Neural progenitor cell (in vitro differentiated cells): ENCODE results near the gene TSR1. TPM values are rescaled to one million over a fixed set of nuclear protein-coding genes. Genes with fewer than 3 reads are reported as not detected.
A peak's percentile ranks its signal among the peaks of the same experiment; 100 is the strongest.

Experiments
- DNase-seq: peaks from one replicate; pipeline ENCODE4 v3.0.0-alpha.2; 2016; ENCODE audit warnings: low spot score
- H2AFZ ChIP-seq: fragments of 200-600 bp; sonication (generic); replicated peaks from 2 replicates; pipeline ENCODE4 v1.6.1; 2016; ENCODE audit warnings: antibody characterized with exemption
- H3F3A ChIP-seq: fragments of 200-600 bp; sonication (generic); 2 replicates; pipeline ENCODE4 v1.6.1; 2016; ENCODE audit warnings: antibody characterized with exemption, low read depth
- H3K27ac ChIP-seq: fragments of 200-600 bp; sonication (generic); 2 replicates; pipeline ENCODE4 v1.5.1; 2016; ENCODE audit warnings: mild to moderate bottlenecking
- H3K27me3 ChIP-seq: fragments of 200-600 bp; sonication (generic); 2 replicates; pipeline ENCODE4 v1.6.1; 2016; ENCODE audit warnings: mild to moderate bottlenecking, moderate library complexity
- H3K36me3 ChIP-seq: fragments of 200-600 bp; sonication (generic); 2 replicates; pipeline ENCODE4 v1.5.1; 2016
- H3K4me1 ChIP-seq: fragments of 200-600 bp; sonication (generic); 2 replicates; pipeline ENCODE4 v1.6.1; 2016; ENCODE audit warnings: mixed run types
- H3K4me2 ChIP-seq: fragments of 200-600 bp; sonication (generic); 2 replicates; pipeline ENCODE4 v1.6.1; 2016
- H3K4me3 ChIP-seq: fragments of 200-600 bp; sonication (generic); 2 replicates; pipeline ENCODE4 v1.5.1; 2016
- H3K79me2 ChIP-seq: fragments of 200-600 bp; sonication (generic); 2 replicates; pipeline ENCODE4 v1.6.1; 2016; ENCODE audit warnings: low read depth
- H3K9ac ChIP-seq: fragments of 200-600 bp; sonication (generic); 2 replicates; pipeline ENCODE4 v1.6.1; 2016
- H3K9me3 ChIP-seq: fragments of 200-600 bp; sonication (generic); 2 replicates; pipeline ENCODE4 v1.5.1; 2016; ENCODE audit warnings: low read depth
- H4K20me1 ChIP-seq: fragments of 200-600 bp; sonication (generic); 2 replicates; pipeline ENCODE4 v1.6.1; 2016; ENCODE audit warnings: low read depth
- H3K27ac Mint-ChIP-seq: 3 replicates; pipeline ENCODE4 v1.8.0; 2021; ENCODE audit warnings: mixed read lengths
- H3K27me3 Mint-ChIP-seq: 2 replicates; pipeline ENCODE4 v1.8.0; 2022; ENCODE audit warnings: low read depth, mild to moderate bottlenecking, inconsistent platforms, moderate library complexity, mixed read lengths; ENCODE audit not compliant: insufficient read depth
- H3K36me3 Mint-ChIP-seq: 3 replicates; pipeline ENCODE4 v1.8.0; 2021; ENCODE audit warnings: mixed read lengths
- H3K4me1 Mint-ChIP-seq: 3 replicates; pipeline ENCODE4 v1.8.0; 2021; ENCODE audit warnings: mixed read lengths
- H3K4me3 Mint-ChIP-seq: 3 replicates; pipeline ENCODE4 v1.8.0; 2021; ENCODE audit warnings: mild to moderate bottlenecking, moderate library complexity, mixed read lengths
- H3K9me3 Mint-ChIP-seq: 3 replicates; pipeline ENCODE4 v1.8.0; 2020; ENCODE audit warnings: mixed read lengths
- CTCF ChIP-seq: fragments of 200-600 bp; sonication (generic); IDR thresholded peaks from 2 replicates; pipeline ENCODE4 v1.5.1; 2017; ENCODE audit warnings: antibody characterized with exemption, mild to moderate bottlenecking
- EZH2 ChIP-seq: fragments of 200-600 bp; sonication (generic); IDR thresholded peaks from 2 replicates; pipeline ENCODE4 v1.6.1; 2017; ENCODE audit warnings: antibody characterized with exemption, mild to moderate bottlenecking, moderate library complexity
- EZH2phosphoT487 ChIP-seq: fragments of 200-600 bp; sonication (generic); IDR thresholded peaks from 2 replicates; pipeline ENCODE4 v1.6.1; 2017; ENCODE audit warnings: antibody characterized with exemption
- total RNA-seq: library from RNA; depleted of rRNA; stranded (reverse); fragments of >200 nt; gene quantifications from 2 replicates; pipeline ENCODE4 v1.2.3, GENCODE V29; 2015; ENCODE audit warnings: low replicate concordance

The TSR1 gene
- total RNA-seq, 1 donor from 2014 or later = 42.2 TPM

- H3K27ac Mint-ChIP-seq = no peak overlapping the region
- TF ChIP-seq EZH2 (no peak), CTCF (no peak), EZH2phosphoT487 (no peak)
Measured at GRCh38 chr17:2379489-2380225, 43.4 kb upstream of the TSR1 start.

GRCh38 chr17:2378905-2379304 is 42.6 kb upstream of the TSR1 start:
- H3K27ac ChIP-seq = no peak overlapping the region
- peak overlapping the region; percentile 82 for H3K27ac Mint-ChIP-seq
- no peak overlapping the region for H3K4me3 ChIP-seq
- peaks cover 2% of the 10 kb centered on the region for H3K27me3 Mint-ChIP-seq
- TF ChIP-seq CTCF (no peak), EZH2phosphoT487 (no peak), EZH2 (no peak)
- no peaks in the 10 kb centered on the region for H3K79me2 ChIP-seq
- H3F3A ChIP-seq = peaks cover 4% of the 10 kb centered on the region
- no peak overlapping the region for H2AFZ ChIP-seq
- H3K4me1 ChIP-seq = no peaks in the 10 kb centered on the region
- H3K4me1 Mint-ChIP-seq = peaks cover 15% of the 10 kb centered on the region
- H3K4me3 Mint-ChIP-seq = no peak overlapping the region
- no peaks in the 10 kb centered on the region for H3K27me3 ChIP-seq
- H3K4me2 ChIP-seq = no peak overlapping the region
- no peaks in the 10 kb centered on the region for H3K9me3 Mint-ChIP-seq
- no peaks in the 10 kb centered on the region for H3K9me3 ChIP-seq
- no peak for DNase-seq
- no peak overlapping the region for H3K9ac ChIP-seq
- H3K36me3 ChIP-seq = no peaks in the 10 kb centered on the region
- H4K20me1 ChIP-seq = no peaks in the 10 kb centered on the region
- H3K36me3 Mint-ChIP-seq = peaks cover 6% of the 10 kb centered on the region

More at GRCh38 chr17:2379489-2380225, 43.4 kb upstream of the TSR1 start:
- no peaks in the 10 kb centered on the region for H3K36me3 ChIP-seq
- Mint-ChIP-seq H3K27me3 (peaks cover 2% of the 10 kb centered on the region), H3K4me3 (no peak overlapping the region), H3K36me3 (peaks cover 6% of the 10 kb centered on the region), H3K4me1 (peaks cover 22% of the 10 kb centered on the region), H3K9me3 (no peaks in the 10 kb centered on the region)
- H4K20me1 ChIP-seq = no peaks in the 10 kb centered on the region
- no peak for DNase-seq
- no peak overlapping the region for H3K9ac ChIP-seq
- no peaks in the 10 kb centered on the region for H3K27me3 ChIP-seq
- no peaks in the 10 kb centered on the region for H3K79me2 ChIP-seq
- H3K9me3 ChIP-seq = no peaks in the 10 kb centered on the region
- no peak overlapping the region for H3K4me2 ChIP-seq
- peaks cover 1% of the 10 kb centered on the region for H3K4me1 ChIP-seq
- no peak overlapping the region for H3K27ac ChIP-seq
- H2AFZ ChIP-seq = no peak overlapping the region
- peaks cover 7% of the 10 kb centered on the region for H3F3A ChIP-seq
- no peak overlapping the region for H3K4me3 ChIP-seq

GRCh38 chr17:2377659-2378058 is 41.4 kb upstream of the TSR1 start:
- Histone ChIP-seq H3K27ac (no peak overlapping the region), H4K20me1 (no peaks in the 10 kb centered on the region), H3K9me3 (no peaks in the 10 kb centered on the region), H3K27me3 (no peaks in the 10 kb centered on the region), H3K4me3 (no peak overlapping the region), H3K4me2 (no peak overlapping the region), H3K9ac (no peak overlapping the region), H3K79me2 (no peaks in the 10 kb centered on the region), H3K36me3 (no peaks in the 10 kb centered on the region), H3F3A (no peaks in the 10 kb centered on the region), H3K4me1 (no peaks in the 10 kb centered on the region), H2AFZ (no peak overlapping the region)
- H3K4me3 Mint-ChIP-seq = no peak overlapping the region
- H3K27me3 Mint-ChIP-seq = peaks cover 2% of the 10 kb centered on the region
- no peak for DNase-seq
- no peak overlapping the region for H3K27ac Mint-ChIP-seq
- TF ChIP-seq EZH2 (no peak), EZH2phosphoT487 (no peak), CTCF (no peak)
- peaks cover 4% of the 10 kb centered on the region for H3K4me1 Mint-ChIP-seq
- no peaks in the 10 kb centered on the region for H3K9me3 Mint-ChIP-seq
- H3K36me3 Mint-ChIP-seq = peaks cover 6% of the 10 kb centered on the region
